Stimulated activated CD4-positive, alpha-beta T cell treated with anti-CD3 and anti-CD28 coated beads, Interleukin-2, amount 100 ng/mL, for 4 hours (primary cell): Measurements from ENCODE around the gene PGAP6.
"Not testable (repeated sequence)": the region's sequence is repeated elsewhere in the genome, so short reads cannot be mapped to it uniquely, and the experiment has no call there.

Experiments
- DNase-seq: peaks from one replicate; pipeline ENCODE4 v3.0.0-alpha.2; 2020; ENCODE audit warnings: low read depth

The PGAP6 gene

DNA sequence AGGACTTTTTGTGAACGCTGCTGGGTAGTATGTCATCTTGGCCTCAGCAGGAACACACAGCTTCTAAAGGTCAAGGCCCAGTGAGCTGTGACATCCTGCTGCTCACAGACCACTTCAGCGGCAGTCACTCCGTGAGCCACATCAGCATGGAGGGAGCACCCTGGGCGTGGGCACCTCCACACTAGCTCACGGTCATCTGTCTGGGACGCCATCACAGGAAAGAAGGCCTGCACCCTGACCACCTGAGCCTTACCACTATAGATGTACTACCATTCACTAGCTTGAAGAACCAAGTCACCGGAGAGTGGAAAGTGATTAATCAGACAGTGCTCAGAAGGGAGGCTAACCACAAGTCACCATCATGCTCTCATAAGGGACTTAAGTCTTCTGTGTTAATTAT, 32.6 kb downstream of the PGAP6 start:
- no peak for DNase-seq

DNA sequence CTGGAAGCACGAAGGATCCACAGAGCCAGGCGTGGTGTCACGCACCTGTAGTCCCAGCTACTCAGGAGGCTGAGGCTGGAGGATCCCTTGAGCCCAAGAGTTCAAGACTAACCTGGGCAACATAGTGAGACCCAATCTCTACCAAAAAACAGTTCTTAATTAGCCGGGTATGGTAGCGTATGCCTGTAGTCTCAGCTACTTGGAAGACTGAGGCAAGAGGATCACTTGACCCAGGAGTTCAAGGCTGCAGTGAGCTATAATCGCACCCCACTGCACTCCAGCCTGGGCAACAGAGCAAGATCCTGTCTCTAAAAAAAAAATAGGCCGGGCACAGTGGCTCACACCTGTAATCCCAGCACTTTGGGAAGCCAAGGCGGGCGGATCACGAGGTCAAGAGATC, 33.3 kb downstream of the PGAP6 start:
- DNase-seq = not testable (repeated sequence)

DNA sequence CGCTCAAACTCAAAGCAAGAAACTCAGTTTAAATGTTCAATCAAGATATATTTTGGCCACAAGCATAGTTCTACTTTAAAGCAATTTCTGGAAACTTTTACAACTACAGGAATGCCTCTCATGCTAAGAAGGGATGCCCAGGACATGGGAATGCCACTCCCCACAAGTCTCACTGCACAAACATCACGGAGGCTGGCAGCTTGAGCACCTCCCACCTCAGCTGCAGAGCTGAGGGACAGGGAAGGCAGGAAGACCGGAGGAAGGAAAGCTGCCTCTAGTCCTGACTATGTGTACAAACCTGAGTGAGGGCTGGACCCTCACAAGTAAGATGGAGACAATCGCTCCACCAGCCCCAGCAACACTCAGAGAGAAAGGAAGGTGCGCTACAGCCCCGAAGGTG, 34.6 kb downstream of the PGAP6 start:
- no peak for DNase-seq

DNA sequence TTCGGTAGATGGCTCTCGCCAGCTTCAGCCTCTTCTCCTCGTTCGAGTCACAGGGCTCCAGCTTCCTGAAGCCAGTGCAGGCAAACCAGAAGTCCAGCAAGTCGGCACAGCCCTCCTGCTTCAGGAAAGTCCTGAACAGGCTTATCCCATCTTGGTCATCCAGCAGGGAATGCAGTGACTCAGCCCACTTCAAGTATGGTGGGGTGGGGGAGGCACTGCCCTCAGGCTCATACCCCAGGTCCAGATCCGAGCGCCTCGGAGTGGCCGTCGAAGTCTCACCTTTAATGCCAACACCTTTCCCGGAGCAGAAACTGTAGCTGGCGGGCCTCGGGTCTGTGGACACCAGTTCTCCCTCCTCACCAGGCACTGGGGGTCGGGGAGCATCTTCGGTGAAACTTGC, 35.2 kb downstream of the PGAP6 start:
- no peak for DNase-seq

DNA sequence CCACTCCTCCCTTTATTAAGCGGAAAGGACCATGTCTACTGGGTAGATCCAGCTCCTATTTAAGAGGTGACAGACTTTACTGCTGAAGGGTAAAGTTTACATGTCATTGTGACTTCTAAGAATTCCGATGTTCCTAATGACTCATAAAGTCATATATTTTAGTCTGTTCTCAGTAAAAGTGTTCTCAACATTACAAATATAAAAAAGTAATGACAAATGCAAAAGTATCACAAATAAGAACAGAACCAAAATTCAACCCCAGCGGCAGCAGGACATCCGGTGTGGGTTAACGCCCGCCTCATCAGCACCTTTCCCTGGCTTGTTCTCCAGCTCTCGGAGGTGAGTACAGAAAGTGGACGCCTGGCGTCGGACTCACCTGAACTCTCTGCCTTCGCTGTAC, 36.0 kb downstream of the PGAP6 start:
- no peak for DNase-seq

DNA sequence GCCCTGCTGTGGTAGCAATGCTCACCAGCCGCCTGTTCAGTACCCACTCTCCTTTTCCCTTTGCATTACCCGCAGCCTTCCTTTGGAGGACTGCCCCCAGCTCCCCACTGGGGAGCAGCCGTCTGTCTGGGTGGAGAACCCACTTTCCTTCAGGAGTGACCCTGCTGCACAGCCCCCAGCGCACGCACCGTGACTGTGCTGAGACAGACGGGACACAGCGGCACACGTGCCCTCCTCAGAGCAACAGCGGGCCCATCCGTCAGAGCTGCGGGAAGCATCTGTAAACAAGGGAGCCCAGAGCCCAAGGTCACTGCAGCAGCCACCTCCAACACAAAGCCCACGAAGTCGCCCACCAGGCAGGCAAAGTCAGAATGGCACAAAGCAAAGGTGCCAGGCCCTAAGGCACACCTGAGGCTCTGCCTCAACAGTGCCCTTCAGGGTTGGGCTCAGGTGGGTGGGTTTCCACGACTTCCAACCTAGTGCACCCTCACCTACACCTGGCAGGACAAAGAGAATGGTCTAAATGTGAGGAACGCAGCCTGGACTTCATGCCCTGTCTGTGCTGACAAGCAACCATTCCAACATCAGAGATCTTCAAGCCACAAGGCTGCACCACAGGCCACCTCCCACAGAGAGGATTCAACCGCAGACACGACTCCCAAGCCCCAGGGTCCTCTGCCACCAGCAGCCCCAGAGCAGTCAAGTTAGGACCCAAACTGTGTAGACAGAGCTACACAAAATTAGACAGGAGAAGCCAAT, 39.1 kb downstream of the PGAP6 start:
- no peak for DNase-seq

DNA sequence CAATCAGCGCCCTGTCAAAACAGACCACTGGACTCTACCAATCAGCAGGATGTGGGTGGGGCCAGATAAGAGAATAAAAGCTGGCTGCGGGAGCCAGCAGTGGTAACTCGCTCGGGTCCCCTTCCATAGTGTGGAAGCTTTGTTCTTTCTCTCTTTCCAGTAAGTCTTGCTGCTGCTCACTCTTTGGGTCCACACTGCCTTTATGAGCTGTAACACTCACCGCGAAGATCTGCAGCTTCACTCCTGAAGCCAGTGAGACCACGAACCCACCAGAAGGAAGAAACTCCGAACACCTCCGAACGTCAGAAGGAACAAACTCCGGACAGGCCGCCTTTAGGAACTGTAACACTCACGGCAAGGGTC, 39.8 kb downstream of the PGAP6 start:
- DNase-seq = not testable (repeated sequence)

DNA sequence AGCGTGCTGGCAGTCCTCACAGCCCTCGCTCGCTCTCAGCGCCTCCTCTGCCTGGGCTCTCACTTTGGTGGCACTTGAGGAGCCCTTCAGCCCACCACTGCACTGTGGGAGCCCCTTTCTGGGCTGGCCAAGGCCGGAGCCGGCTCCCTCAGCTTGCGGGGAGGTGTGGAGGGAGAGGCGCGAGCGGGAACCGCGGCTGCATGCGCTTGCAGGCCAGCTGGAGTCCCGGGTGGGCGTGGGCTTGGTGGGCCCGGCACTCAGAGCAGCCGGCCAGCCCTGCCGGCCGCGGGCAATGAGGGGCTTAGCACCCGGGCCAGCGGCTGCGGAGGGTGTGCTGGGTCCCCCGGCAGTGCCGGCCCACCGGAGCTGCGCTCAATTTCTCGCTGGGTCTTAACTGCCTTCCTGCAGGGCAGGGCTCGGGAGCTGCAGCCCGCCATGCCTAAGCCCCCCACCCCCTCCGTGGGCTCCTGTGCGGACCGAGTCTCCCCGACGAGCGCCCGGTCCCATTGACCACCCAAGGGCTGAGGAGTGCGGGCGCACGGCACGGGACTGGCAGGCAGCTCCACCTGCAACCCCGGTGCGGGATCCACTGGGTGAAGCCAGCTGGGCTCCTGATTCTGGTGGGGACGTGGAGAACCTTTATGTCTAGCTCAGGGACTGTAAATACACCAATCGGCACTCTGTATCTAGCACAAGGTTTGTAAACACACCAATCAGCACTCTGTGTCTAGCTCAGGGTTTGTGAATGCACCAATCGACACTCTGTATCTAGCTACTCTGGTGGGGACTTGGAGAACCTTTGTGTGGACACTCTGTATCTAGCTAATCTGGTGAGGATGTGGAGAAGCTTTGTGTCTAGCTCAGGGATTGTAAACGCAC, 40.4 kb downstream of the PGAP6 start:
- DNase-seq = not testable (repeated sequence)

DNA sequence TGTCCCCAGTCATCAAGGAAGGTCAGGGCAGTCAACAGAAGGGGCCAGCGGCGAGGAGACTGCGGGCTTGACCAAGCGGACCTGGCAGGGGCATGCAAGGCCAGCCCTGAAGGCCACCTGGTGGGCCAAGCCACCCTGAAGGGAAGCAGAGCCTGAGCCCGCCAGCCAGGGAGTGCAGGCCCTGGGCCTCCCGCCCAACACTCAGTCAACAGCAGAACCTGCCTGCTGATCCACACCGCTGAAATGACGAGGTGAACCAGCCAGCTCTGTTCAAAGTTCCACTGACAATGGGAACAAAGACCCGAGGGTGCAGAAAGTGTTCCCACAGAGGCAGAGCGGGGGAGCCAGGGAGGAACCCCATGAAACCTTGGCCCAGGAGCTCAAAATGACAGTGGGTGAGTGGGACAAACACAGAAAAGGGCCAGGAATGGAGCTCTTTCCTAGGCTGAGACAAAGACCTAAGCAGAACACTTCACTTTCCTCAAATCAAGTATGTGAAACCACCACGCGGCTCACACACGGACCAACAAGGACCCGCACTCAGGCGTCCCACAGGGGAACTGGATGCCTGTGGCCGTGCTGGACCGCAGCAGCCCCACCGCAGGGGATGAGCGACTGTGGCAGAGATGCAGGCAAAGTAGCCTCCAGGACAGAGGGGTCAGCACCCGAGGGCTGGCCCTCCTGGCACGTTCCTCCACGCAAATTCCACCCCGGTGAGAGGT, 41.2 kb downstream of the PGAP6 start:
- no peak for DNase-seq

DNA sequence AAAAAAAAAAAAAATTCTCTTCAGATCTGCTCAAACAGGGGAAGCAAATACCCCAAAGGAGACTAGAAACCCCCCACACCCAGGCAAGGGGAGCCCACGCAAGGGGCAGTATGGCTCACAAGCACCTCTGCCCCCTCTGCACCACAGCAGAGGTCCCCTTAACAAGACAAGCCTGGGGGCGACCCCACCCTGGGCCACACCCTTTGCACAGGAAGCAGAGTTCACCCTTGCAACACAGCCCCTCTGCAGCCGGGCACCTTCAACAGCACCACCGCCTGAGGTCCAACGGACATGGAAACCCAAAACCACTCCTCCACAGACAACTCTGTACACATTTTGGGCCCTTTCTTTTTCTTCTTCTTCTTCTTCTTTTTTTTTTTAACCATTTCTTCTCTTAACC, 42.1 kb downstream of the PGAP6 start:
- no peak for DNase-seq

DNA sequence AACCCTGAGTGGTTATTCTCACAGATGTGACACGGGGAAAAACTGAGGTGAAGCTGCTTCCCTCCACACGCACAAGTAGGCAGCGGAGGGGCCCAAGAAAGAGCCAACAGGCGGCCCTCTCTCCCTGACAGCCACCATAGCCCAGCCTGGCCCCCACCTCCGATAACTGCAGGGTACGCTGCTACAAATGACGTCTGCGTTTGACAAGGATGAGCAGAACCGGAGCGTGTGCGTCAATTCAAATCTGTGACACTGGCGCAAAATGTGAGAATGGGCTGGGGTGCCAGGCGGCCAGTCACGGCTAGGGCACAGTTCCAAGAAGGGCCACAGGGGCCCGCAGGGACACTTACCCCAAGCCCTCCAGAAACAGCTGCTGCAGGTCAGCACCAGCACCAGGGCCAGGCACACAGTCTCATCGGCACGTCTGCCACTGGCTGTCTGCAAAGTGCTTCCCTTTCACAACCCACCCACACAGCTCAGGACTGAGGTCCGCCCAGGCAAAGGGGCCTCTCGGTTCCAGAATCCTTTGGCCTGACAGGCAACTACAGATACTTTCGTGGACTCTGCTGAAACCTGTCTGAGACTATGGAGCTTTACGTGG, 43.7 kb downstream of the PGAP6 start:
- DNase-seq = no peak

DNA sequence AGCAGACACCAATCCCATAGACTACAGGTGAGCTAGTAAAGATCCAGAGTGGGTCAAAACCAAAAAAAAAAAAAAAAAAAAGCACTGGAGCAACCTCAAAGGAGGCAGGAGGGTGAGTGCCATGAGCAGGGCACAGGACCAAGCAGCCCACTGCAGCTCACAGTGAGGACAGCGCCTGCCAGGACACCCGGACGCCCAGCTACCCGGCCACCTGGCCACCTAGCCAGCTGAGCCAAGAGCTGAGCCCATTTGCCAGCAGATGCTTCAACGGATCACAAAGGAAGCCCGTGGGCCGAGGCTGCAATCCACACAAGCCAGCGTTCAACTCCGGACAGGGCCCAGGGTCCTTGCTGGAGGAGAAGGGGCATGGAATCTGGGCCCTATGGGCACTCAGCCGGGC, 44.3 kb downstream of the PGAP6 start:
- DNase-seq = no peak

DNA sequence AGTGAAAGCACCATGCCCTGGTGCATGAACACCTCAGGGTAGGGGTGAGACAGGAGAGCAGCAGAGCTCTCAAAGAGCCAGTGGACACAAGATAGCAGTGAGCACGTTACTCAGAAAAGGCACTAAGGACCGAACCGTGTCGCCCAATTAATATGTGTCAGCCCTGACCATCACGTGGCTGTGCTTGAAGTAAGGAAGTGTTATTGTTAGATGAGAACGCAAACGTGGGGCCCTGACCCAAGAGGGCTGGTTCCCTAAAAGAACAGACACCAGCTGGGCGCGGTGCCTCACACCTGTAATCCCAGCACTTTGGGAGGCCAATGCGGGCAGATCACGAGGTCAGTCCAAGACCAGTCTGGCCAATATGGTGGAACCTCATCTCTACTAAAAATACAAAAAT, 45.5 kb downstream of the PGAP6 start:
- no peak for DNase-seq

DNA sequence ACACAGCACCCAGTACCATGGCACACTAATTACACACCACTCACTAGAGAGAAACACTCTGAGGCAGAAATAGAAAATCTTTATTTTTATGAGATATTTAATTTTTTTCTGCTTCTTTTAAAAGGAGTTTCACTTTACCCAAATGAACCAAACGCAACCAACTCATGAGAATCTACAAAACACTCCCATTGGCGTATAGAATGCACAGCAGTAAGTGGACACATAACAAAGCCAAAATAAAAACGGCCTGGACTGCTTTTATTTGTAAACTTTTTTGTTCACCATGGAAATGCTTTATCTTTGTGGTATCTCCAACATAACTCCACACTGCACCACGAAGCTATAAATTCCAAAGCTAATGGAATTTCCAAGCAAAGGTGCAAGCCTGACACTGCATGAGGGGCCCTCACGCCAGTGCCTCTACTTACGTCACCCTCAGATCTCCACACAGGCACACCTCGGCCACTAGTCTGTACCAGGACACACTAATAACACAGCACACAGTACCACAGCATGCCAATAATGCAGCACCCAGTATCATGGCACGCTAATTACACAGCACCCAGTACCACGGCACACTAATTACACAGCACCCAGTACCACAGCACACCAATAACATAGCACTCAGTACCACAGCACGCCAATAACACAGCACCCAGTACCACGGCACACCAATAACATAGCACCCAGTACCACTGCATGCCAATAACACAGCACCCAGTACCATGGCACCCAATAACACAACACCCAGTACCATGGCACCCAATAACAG, 46.7 kb downstream of the PGAP6 start:
- DNase-seq = not testable (repeated sequence)

DNA sequence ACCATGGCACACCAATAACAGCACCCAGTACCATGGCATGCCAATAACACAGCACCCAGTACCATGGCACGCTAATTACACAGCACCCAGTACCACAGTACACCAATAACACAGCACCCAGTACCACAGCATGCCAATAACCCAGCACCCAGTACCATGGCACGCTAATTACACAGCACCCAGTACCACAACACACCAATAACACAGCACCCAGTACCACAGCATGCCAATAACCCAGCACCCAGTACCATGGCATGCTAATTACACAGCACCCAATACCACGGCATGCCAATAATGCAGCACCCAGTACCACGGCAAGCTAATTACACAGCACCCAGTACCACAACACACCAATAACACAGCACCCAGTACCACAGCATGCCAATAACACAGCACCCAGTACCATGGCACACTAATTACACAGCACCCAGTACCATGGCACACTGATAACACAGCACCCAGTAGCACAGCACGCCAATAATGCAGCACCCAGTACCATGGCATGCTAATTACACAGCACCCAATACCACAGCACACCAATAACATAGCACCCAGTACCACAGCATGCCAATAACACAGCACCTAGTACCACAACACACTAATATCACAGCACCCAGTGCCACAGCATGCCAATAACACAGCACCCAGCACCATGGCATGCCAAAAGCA, 47.5 kb downstream of the PGAP6 start:
- DNase-seq = not testable (repeated sequence)

DNA sequence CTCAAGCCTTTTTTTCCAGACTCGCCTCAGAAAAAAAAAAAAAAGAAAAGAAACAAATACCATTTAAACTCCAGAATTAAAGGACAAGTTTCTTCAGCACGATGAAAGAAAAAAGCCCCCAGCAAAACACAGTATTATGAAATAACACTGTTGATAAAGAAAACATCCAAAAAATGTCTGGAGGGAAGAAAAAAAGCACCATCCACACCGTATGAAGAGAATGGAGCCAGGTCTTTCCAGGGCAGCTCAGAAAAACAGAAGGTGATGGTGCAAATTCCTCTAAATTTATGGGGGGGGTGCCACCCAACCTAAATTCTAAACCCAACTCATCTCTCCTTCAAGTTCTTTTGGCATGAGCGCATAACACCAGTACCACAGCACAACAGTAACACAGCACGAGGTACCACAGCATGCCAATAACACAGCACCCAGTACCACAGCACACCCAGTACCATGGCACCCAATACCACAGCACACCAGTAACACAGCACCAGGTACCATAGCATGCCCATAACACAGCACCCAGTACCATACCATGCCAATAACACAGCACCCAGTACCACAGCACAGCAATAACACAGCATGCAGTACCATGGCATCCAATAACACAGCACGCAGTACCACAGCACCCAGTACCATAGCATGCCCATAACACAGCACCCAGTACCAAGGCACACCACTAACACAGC, 48.2 kb downstream of the PGAP6 start:
- no peak for DNase-seq

DNA sequence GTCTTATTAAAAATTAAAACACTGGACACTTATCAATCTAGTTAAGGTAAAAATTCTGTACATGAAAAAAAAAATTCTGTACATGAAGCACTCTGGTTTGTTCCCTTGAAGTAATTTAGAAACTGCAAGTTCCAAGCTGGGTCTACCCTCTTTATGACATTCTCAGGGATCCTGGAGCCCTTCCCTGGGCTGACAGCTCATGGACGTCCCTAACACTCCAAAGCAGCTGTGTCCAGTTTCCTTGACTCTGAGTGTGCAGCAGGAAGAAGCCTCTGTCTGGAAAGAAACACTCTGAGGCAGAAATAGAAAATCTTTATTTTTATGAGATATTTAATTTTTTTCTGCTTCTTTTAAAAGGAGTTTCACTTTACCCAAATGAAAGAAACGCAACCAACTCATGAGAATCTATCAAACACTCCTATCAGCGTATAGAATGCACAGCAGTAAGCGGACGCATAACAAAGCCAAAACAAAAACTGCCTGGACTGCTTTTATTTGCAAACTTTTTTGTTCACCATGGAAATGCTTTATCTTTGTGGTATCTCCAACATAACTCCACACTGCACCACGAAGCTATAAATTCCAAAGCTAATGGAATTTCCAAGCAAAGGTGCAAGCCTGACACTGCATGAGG, 50.5 kb downstream of the PGAP6 start:
- not testable (repeated sequence) for DNase-seq

DNA sequence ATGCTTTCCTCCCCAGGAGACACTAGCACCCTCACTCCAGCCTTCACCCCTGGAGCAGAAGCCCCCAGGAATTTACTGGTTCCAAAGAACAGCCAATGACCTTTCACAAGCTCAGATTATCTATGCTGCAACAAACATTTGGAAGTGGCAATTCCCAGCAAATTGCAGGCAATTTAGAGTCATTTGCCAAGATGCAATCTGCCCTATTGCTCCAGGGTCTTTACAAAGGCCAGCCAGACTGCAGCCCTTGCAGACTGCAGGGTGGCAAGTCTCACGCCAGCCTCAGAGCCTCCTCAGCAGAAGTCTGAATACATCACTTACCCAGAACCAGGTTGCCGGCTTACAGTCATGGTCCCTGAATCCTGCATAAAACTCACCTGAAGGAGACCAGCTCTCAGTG, 51.0 kb downstream of the PGAP6 start:
- DNase-seq = no peak

DNA sequence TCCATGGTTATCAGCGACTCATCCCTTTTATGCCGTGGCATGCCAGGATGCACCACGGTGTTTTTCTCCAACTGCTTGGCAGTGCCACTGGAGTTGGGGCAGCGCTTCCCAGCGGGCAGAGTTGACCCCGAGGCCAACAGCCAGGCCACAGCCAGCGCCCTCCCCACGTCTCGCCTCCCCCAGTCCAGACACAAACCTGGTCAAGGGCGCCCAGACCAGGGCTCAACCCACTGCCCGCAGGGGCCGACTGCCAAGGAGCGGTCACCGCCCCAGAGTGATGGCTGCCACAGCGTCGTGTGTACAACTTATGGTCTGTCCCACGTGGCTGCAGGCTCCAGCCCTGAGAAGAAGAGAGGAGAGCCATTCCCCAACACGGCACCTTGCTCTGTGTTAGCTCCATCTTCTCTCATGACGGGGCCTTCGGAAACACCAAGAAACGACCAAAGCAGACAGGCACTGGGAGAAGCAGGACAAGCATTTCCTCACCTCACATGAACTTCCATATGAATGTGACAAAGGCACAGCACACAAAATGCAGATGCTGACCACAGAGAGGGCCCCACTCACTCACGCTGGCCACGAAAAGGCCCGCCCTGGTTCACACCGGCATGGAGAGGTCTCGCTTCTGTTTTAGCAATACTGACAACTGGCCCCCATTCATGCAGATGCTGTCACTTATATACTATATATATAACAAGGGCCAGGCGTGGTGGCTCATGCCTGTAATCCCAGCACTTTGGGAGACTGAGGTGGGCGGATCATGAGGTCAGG, 56.2 kb downstream of the PGAP6 start:
- no peak for DNase-seq
